GM21528 (cell line): ENCODE results near the gene GRHL3.
A peak's percentile ranks its signal among the peaks of the same experiment; 100 is the strongest.

Source experiments
- ATAC-seq: cut with Tn5 transposase; IDR thresholded peaks from one replicate; pipeline ENCODE4 v1.9.1; 2021; ENCODE audit warnings: mild to moderate bottlenecking, moderate library complexity; ENCODE audit not compliant: unreplicated experiment, low FRiP score

The GRHL3 gene

DNA sequence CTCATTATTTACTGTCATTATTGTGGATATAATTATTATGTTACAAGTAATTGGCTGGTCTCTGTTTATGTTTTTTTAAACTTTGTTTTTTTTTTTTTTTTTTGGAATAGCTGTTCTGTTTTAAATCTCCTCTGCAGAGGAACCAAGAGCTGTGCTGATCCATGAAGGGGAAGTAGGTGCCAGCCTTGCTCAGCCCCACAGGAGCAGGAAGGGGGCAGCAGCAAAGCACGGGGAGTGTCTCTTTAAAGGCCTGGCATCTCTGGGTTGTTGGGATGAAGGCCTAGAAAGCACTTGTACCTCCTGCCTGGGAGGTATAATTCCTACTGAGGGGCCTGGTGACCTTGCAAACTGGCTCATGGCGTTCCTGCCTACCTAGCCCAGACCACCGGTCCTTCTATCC lies 2.5 kb upstream of the GRHL3 start:
- ATAC-seq: no peak

DNA sequence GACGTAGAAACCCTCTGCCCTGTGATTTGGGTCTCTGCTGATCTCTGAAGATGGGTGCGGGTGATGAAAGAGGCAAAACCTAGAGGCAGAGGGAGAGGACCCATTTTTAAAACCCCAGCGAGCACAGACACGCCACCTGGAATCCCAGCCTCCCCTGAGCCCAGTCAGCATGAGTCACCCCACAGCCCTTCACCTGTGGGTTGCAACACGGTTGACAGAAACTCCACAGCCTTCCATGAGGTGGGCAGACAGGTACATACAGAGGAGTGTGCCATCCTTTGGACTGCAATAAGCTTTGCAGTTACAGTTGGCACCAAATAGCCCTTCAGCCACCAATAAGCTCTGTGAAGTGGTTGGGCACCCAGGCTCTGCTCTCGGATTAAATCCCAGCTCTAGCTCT lies 2.1 kb upstream of the GRHL3 start:
- no peak for ATAC-seq

DNA sequence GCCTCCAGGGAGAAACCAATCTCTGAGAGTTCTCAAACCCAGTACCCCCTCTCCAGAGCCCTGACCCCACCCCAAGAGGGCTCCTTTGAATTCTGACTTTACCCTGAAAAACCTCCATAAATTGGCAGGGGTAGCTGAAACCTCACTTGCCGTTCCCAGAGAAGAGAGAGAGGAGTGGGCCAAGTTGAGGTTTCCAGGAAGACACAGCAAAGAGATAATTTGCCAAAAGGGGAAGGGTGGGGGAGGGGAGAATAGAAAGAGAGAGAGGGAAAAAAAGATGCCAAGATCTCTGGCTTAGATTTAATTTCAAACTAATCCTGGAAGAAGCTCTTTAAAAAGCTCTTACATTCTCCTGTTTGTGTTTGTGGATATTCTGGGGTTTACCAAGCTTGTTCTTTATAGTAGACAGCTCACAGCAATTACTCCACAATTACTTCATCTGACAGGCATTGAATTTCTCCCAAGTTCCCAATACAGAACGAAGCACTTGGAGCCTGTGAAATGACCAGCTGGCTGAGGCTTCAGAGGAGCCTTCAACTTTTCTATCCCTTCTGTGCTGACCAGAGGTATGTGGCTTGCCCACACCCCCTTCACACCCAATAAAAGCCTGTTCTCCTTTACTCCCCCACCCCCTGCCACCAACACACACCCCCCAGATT lies 1.1 kb upstream of the GRHL3 start:
- no peak for ATAC-seq

DNA sequence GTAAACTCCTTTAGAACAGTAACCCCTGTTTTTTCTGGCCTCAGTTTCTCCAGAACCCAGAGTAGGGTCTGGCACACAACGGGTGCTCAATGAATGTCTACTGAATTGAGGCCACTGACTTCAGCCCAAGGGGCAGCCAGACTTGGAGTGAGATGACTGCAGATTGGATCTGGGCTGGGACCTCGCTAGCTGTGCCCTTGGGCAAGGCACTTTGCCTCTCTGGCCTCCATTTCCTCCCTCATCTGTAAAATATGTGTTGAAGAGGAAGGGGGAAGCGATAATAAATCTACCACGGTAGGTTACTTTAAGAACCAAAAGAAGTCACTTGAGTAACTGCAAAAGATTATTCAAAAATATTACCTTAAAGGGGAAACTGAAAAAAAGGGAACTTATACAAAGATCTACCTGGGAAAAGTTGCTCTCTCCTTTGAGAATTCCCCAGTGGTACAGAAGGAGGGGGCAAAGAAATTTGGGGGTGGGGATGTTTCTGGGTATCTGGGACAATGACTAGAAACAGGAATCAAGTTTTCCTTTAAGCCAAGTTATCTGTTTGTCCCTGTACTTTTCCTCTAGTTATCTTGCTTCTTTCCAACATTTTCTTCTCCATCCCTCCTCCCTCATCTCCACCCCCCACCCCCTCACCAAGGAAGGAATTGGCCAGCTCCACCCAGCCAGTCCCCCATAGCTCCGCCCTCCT lies 394 bp upstream of the GRHL3 start:
- ATAC-seq: no peak

DNA sequence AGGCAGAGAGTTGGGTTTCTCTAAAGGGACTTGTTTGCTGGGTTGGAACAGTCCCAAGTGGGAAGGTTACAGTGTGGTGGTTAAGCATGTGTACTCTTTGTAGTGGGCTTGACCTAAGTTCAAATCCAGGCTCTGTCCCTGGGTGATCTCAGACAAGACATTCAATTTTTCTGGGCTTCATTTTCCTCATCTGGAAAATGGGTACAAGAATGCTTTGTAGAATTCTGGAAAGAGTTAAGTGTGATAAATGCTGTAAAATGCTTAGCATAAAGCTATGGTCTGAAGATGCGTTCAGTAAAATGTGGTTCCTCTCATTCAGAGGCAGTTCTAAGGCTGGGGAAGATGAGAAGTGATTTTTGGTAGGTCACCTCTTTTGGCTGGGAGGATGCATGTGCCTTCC lies 805 bp downstream of the GRHL3 start:
- ATAC-seq: no peak

DNA sequence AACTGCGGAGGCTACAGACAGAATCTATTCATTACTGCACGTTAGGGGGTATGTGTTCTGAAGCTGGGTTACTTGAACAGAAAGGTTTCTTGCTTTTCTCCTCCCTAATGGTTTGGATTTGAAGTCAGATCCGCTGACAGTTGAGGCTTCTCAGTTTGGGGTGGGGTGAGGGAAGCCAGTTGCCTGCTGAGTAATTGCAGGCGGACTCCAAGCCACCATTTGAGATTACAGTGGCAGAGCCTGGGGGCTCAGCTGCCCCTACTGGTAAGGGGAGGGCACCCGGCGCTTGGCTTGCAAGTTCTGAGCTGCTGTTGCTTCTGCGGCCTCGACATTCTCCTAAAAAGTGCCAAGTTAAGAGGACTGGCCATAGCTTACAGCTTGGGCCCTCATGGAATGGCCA lies 2.0 kb downstream of the GRHL3 start:
- ATAC-seq: no peak

DNA sequence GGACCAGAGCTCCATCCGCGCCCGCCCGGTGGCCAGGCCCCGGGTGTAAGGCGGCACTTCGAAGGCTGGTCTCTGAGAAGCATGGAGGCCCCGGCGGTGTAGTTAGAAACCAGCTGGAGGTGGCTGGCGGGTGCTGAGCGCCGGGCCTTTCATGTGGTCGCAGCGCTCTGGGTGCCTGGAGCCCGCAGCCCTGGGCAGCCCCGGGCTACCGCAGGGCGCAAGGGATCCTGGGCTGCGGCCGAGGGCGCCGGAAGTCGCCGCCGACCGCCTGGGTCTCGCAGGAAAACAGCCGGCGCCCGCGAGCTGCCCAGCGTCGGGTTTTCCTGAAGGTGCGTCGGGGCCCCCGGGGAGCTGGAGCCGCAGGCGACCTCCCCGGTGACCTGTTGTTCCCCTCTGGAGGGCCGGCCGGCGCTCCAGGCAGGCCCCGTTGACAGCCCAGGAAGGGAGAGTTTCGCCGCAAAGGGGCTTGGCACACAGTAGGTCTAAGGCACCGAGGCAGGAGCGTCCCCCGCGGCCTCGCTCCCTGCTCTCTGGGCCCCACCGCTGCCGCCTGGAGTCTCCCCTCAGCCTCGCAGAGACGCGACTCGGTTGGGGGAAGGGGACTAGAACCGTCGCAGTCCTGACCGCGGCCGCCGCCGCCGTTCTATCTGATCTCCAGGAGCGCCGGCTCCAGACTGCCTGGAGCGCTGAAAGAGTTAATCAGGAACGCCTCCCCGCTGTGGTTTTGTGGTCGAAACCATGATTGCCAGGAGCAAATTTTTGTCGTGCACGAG lies 2.7 kb downstream of the GRHL3 start:
- ATAC-seq: peak; percentile 61

DNA sequence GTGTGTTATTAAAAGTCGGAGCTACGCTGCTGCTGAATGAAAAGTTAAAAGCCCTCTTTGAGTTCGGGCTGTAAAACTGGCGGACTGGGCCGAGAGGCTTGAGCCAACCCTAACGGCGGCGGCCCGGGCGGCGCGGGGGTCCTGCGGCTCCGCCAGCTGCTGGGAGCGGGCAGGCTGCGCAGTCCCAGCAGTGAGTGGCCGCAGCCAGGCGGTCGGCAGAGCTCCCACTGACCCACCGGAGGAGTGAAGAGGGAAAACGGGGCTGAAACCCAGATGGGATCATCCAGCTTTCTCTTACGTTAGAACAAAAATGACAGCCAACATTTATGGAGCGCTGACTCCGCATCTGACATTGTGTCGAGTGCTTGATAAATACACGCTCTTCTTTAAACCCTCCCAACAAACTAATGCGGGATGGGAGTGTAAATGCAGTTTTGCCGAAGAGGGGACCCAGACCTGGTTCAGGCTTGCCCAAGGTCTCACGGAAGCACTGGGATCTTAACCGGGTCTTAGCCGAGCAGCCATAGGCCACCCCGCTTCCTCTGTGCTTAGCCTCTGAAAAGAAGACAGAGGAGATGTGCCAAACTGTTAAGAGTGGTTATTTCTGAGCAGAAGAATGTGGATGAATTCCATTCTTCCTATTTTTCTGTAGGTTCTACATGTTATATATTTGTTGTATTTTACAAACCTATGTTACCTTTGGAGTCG lies 3.5 kb downstream of the GRHL3 start:
- no peak for ATAC-seq

DNA sequence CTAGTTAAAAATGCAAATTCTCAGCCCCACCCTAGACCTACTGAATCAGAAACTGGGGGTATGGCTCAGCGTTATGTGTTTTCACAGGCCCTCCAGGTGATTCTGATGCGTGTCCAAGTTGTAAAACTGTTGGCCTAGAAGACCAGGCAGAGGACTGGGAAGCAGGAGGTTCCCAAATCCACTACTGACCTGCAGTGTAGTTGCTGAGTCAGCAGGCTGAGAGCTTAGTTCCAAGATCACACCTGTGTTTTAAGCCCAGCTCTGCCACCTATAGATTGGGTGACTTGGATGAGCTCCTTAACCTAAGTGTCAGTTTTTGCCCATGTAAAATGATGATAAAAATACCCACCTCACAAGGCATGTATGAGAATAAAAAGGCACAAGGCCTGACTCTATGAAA lies 4.1 kb downstream of the GRHL3 start:
- no peak for ATAC-seq

DNA sequence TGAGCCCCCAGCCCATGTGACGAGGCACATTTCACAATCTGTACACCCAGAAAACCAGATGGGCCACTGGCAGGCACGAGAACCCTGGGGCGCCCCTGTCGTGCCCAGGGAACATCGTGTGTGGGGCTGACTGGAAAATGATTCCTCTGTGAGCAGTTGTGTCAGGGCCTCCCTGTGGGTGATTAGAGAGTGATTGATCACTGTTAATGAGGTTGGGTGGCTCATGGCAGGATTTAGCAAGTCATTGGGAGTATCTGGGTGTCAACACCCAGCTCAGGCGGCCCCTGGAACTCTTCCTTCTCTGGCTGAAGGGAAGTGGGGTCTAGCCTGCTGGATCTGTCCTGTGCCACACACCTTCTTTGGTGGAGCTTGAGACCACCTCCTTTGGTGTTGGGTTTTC lies 5.7 kb downstream of the GRHL3 start:
- ATAC-seq: no peak

DNA sequence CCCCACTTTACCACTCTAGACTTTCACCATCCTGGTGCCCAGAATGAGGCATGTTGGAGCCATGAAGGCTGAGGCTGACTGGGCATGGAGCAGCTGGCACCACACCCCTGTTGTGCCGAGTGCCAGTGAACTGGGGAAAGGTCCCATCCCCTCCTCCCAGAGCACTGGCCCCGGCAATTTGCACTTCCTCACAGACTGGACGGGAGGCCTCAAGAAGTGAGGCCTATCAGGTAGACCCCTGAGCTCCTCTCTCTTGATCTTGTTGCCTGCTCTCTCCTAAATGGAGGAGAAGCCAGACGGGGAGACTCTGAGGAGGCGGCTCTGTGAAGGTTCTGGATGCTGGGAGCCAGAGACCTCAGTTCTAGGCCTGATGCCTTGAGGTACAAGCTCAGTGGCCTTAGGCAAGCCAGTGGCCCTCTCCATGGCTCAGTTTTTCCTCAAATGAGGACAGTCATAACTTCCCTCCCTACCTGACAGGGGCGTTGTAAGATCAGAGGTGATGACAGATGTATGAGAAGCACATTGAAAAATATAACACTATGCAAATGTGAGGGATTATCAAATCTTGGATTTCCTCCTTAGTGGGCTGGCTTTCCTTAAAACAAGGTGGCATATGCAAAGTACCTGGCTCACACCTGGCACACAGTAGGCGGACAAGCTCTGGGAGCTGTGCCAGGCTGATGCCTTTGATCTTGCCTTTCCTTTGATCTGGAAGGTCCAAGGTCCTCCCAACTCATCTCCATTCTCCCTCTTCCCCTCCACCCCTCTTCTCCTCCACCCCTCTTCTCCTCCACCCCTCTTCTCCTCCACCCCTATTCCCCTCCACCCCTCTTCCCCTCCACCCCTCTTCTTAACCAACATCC lies 6.7 kb downstream of the GRHL3 start:
- no peak for ATAC-seq

DNA sequence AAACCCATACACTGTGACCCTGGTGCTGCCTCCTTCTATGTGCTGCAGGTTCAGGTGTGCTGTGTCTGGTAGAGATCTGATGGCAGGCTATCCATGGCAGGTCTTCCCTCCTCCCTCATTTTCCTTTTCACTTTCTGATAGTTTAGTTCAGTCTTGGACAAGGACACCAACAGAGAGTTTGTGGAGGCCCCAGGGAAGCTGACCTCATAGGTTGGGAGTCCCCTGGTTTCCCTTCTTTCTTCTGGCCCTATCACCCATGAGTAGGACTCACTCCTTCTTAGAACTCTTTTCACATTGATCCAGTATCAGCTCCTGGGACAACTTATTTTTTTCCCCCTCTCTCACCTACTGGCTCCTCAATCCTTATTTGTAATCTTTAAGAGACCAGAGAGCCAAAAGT lies 8.3 kb downstream of the GRHL3 start:
- no peak for ATAC-seq

DNA sequence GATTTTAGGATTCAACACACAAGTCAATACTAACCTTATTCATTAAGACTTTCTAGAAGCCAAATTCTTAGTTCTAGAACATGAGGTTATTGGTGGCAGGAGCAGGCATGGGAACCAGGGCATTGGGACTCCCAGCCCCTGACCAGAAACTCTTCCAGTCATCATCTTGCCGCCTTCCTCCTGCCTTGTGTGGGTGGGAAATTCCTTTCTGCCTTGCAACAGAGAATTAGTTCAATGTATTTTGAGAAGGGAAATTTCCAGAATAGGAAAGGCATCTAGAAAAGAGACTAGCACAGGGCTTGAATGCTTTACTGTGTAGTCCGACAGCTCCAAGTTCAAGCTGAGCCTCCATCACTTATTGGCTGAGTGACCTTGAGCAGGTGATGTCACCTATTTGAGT lies 8.7 kb downstream of the GRHL3 start:
- ATAC-seq: no peak

DNA sequence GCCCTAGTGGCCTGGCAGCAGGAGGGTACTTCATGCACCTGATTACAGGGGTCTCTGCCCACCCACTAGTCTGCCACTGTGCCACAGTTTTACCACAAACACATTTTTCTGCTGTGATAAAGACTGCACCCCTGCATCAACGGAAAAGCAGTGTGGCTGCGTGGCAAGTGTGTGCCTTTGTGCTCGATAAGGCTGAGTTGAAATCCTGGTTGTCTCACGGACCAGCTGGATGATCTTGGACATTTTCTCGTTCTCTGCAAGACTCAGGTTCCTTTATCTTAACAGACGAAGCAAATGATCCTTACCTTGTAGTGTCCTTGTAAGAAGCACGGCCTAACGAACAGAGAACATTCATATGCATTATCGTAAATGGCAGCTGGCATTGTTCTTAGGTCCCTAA lies 10.2 kb downstream of the GRHL3 start:
- no peak for ATAC-seq

DNA sequence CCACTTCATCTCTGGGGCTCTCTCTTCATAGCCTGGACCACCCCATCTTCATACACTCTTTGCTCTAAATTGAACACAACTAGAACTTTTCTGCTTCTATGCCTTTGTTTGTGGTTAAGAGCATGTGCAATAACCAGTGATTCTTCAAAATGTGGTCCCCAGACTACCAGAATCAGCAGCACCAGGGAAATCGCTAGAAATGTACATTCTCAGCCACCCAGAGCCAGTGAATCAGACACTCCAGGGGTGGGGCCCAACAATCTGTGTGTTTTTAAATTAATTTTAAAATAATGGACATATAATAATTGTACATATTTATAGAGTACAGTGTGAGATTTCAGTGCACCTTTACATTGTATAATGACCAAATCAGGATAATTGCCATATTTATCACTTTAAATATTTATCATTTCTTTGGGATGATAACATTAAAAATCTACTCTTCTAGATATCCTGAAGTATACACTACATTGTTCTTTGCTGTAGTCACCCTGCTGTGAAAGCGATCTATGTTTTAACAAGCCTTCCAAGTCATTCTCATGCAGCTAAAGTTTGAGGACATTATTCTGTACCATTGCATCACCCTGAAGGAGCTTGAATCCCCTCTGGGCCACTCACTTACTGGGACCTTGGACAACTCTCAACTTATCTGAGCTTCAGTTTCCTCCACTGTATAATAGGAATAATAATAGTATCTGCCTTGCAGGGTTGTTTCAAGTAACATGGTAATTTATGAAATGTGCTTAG lies 10.8 kb downstream of the GRHL3 start:
- ATAC-seq: no peak

DNA sequence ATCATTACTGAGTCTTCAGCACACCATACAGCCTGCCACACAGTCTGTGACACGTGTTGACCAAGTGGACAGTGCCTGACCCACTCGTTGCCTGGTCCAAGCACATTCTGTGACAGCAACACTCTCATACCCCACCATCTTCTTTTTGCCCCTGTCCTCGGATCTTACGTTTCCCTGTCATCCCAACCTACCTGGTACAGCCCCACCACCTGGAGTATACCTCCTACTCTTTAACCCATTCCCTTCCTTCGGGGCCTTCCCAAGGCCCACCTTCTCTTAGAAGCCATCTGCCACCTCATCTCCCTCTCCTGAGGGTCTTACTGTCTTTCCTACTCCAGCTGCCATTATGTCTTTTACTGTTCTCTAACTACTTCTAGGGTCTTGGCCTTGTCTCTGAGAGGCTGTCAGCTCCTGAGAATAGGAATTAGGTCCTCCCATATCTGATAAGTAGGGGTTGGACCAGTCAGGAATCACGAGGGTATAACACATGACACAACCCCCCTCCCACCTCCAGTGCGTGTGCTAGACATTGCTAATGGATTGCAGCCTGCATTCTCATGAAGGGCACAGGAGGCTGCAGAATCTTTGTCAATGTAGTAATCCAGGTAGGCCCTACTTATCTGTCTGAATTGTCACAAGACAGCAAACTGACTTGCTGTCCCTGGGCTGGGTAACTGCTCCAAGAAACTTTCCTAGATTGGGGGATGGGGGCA lies 13.0 kb downstream of the GRHL3 start:
- ATAC-seq: no peak

DNA sequence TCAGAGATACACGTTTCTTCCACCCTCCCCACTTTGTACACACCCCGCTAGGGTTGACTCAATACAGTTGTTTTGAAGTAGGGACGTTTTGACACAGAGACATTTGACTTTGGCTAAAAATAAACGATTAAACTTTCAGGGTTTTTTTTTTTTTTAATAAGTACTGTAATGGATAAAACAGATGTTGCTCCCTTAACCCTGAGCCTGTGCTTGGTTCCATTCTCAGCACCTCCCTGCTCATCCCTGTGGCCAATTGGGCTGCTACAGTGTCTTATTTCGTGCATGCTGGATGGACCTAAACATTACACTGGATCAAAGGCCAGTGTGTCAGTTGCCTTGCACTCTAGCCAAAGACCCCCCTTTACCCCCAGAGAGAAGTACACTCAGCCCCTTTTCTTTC lies 16.9 kb downstream of the GRHL3 start:
- no peak for ATAC-seq

DNA sequence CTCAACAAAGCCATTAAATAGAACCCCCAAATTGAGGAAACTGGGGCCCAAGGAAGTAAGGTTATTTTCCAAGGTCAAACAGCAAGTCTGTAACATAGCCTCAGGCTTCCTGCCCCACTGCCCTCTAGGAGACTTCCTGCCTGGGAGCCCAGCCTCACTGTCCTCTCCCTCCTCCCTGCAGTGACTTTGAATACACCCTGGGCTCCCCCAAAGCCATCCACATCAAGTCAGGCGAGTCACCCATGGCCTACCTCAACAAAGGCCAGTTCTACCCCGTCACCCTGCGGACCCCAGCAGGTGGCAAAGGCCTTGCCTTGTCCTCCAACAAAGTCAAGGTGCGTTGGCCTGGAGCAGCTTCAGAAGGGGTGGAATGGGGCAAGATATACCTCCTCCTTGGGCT lies 18.3 kb downstream of the GRHL3 start:
- no peak for ATAC-seq

DNA sequence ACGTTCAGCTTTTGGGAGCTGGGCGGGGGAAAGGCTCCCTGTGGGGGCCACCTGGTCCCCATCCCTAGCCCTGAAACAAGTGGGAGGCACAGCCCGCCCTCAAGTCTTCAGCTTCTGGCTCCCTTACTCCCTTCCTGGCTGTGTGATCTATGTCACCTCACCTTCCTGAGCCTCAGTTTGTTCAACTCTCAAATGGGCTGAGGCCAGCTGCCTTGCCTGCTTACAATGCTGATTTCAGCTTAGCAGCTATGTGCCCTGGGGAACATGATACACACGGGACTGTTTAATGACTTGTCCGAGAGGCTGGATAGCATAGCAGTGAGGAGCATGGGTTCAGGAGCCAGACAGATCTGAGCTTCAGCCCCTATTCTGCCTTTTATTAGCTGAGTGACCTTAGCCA lies 19.3 kb downstream of the GRHL3 start:
- no peak for ATAC-seq
